Muscle of leg (tissue), 16 donors: ENCODE data around the gene SOCS3. TPM values are rescaled to one million over a fixed set of nuclear protein-coding genes. Genes with fewer than 3 reads are reported as not detected.
A peak's percentile ranks its signal among the peaks of the same experiment; 100 is the strongest.

Source experiments
- DNase-seq: peaks from one replicate; pipeline ENCODE4 v3.0.0; 2013
- H3K27ac ChIP-seq: one replicate; pipeline ENCODE4 v1.5.1; 2013; ENCODE audit warnings: mild to moderate bottlenecking, low read length, control low read depth
- H3K27me3 ChIP-seq: one replicate; pipeline ENCODE4 v1.6.1; 2013; ENCODE audit warnings: low read length; ENCODE audit not compliant: control insufficient read depth, insufficient read depth
- H3K36me3 ChIP-seq: one replicate; pipeline ENCODE4 v1.6.1; 2013; ENCODE audit warnings: low read length; ENCODE audit not compliant: control insufficient read depth, insufficient read depth
- H3K4me1 ChIP-seq: one replicate; pipeline ENCODE4 v1.6.1; 2013; ENCODE audit warnings: low read length; ENCODE audit not compliant: control insufficient read depth, insufficient read depth
- H3K4me3 ChIP-seq: one replicate; pipeline ENCODE4 v1.5.1; 2013; ENCODE audit warnings: low read length, control low read depth
- H3K9me3 ChIP-seq: replicated peaks from 2 replicates; pipeline ENCODE4 v1.6.1; 2013; ENCODE audit warnings: low read depth, low read length; ENCODE audit not compliant: control insufficient read depth
- WGBS: methylation state at CpG from one replicate; pipeline ENCODE4 v1.1.5; 2013; ENCODE audit warnings: missing lambda C conversion rate; ENCODE audit not compliant: insufficient coverage; 5-methylcytosine and 5-hydroxymethylcytosine counted together
- long read RNA-seq, 11 donors: transcript quantifications; one replicate each; lab custom pipeline, GENCODE V29; 2026
- polyA plus RNA-seq, 8 donors: library from polyadenylated mRNA; unstranded; fragments of 120-200 nt; gene quantifications; one replicate each; pipeline versions ENCODE4 v1.2.1 to v1.2.3, GENCODE V29; 2013; ENCODE audit warnings: inconsistent platforms in 1 of 8, low replicate concordance in 1 of 8; ENCODE audit not compliant: insufficient read length in 8 of 8, insufficient read depth in 1 of 8
- total RNA-seq: library from RNA; stranded (reverse); fragments of 120-200 nt; gene quantifications from one replicate; pipeline ENCODE4 v1.2.4, GENCODE V29; 2013

SOCS3 gene, protein sequence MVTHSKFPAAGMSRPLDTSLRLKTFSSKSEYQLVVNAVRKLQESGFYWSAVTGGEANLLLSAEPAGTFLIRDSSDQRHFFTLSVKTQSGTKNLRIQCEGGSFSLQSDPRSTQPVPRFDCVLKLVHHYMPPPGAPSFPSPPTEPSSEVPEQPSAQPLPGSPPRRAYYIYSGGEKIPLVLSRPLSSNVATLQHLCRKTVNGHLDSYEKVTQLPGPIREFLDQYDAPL
- total RNA-seq (30.6 TPM), polyA plus RNA-seq (10 to 100 TPM in 6 of 8 donors, 1 to 10 TPM in 2; 8.4 to 59.8 (median 23.7) TPM)
- long read RNA-seq, donor 1, transcript SOCS3-201 (2 exons, 2,734 nt), result major isoform, 6 of 6 reads
- long read RNA-seq, donor 1, partial matches to known transcripts, result 0 of 6 reads
- long read RNA-seq, donor 1, other reads (novel, unspliced or antisense), result 0 of 6 reads
- long read RNA-seq, donor 2, partial matches to known transcripts, result 0 of 1 reads
- long read RNA-seq, donor 2, other reads (novel, unspliced or antisense), result 0 of 1 reads
- long read RNA-seq, donor 3, transcript SOCS3-201 (2 exons, 2,734 nt), result major isoform, 7 of 7 reads
- long read RNA-seq, donor 3, partial matches to known transcripts, result 0 of 7 reads
- long read RNA-seq, donor 3, other reads (novel, unspliced or antisense), result 0 of 7 reads
- long read RNA-seq, donor 4, transcript SOCS3-201 (2 exons, 2,734 nt), result major isoform, 171 of 171 reads
- long read RNA-seq, donor 4, partial matches to known transcripts, result 0 of 171 reads
- long read RNA-seq, donor 4, other reads (novel, unspliced or antisense), result 0 of 171 reads
- long read RNA-seq, donor 5, partial matches to known transcripts, result 0 of 4 reads
- long read RNA-seq, donor 5, other reads (novel, unspliced or antisense), result 0 of 4 reads
- long read RNA-seq, donor 6, transcript SOCS3-201 (2 exons, 2,734 nt), result major isoform, 11 of 11 reads
- long read RNA-seq, donor 6, partial matches to known transcripts, result 0 of 11 reads
- long read RNA-seq, donor 6, other reads (novel, unspliced or antisense), result 0 of 11 reads
- long read RNA-seq, donor 7, transcript SOCS3-201 (2 exons, 2,734 nt), result major isoform, 12 of 12 reads
- long read RNA-seq, donor 7, partial matches to known transcripts, result 0 of 12 reads
- long read RNA-seq, donor 7, other reads (novel, unspliced or antisense), result 0 of 12 reads
- long read RNA-seq, donor 8, transcript SOCS3-201 (2 exons, 2,734 nt), result major isoform, 9 of 9 reads
- long read RNA-seq, donor 8, partial matches to known transcripts, result 0 of 9 reads
- long read RNA-seq, donor 8, other reads (novel, unspliced or antisense), result 0 of 9 reads
- long read RNA-seq, donor 9, transcript SOCS3-201 (2 exons, 2,734 nt), result major isoform, 7 of 7 reads
- long read RNA-seq, donor 9, partial matches to known transcripts, result 0 of 7 reads
- long read RNA-seq, donor 9, other reads (novel, unspliced or antisense), result 0 of 7 reads
- long read RNA-seq, donor 10, transcript SOCS3-201 (2 exons, 2,734 nt), result major isoform, 30 of 30 reads
- long read RNA-seq, donor 10, partial matches to known transcripts, result 0 of 30 reads
- long read RNA-seq, donor 10, other reads (novel, unspliced or antisense), result 0 of 30 reads
- long read RNA-seq, donor 11, transcript SOCS3-201 (2 exons, 2,734 nt), result major isoform, 10 of 10 reads
- long read RNA-seq, donor 11, partial matches to known transcripts, result 0 of 10 reads
- long read RNA-seq, donor 11, other reads (novel, unspliced or antisense), result 0 of 10 reads

DNA sequence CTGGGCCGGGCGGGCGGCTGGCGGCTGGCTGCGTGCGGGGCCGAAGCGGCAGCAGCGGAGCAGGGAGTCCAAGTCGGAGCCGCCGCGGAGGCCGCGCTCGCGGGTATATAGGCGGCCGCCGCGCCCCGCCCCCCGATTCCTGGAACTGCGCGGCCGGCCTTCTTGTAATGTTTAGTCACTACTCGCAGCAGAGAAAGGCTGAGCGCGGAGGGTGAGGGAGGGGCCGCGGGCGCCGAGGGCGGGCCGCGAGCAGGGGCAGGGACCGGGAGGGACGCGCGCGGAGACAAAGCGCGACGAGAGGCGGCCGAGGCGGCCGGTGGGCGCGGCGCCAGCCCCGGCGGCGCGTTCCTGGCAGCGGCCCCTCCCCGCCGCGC lies at the start of gene SOCS3:
Gene SOCS3, minus strand, starts transcription at position 81 of the 374 bp plus-strand sequence. CDS start 982 bp downstream, outside the sequence.
- Histone ChIP-seq H3K9me3 (no peaks in the 10 kb centered on the region), H3K4me1 (peaks cover 44% of the 10 kb centered on the region), H3K27ac (peak within 1 kb of the TSS; percentile 91), H3K36me3 (peaks cover 31% of the 10 kb centered on the region), H3K27me3 (peaks cover 16% of the 10 kb centered on the region), H3K4me3 (peak within 1 kb of the TSS; percentile 94)
- under 1% methylated on average over 54 of the region's 59 CpGs for WGBS
- peak; percentile 98 for DNase-seq

DNA sequence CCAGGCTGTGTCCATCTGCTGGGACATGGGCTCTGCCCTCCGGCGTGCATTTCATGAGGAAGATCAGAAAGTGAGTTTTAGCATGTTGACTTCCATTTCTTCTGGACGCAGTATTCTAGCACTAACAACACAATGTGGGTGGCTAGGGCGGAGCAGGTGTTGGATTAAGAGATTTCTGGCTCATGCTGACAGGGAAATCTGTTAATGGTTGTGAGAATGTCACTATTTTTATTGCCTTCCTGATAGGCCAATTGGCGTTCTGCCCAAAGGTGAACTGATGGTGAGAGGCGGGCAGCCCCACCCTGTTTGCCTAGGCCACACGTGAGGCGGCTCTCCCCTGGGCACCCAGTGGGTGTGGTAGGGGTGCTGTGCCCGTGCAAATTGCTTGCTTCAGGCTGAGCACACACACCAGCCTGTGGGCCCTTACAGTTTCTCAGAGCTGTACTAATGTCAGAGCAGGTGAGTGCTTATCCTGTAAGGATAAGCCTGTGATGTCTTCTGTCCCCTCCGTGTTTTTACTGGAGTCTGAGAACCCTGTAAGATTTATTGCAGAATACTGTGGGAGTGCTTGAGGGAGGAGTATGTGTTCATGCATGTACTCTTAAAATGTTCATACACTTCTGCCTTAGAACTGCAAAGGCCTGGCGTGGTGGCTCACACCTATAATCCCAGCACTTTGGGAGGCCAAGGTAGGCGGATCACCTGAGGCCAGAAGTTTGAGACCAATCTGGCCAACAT lies 49.5 kb upstream of the SOCS3 start:
- Histone ChIP-seq H3K36me3 (peaks cover 34% of the 10 kb centered on the region), H3K4me1 (peaks cover 68% of the 10 kb centered on the region), H3K27ac (no peak overlapping the region), H3K4me3 (no peak overlapping the region), H3K9me3 (no peaks in the 10 kb centered on the region), H3K27me3 (no peaks in the 10 kb centered on the region)
- no peak for DNase-seq
- WGBS, result 78% methylated on average over 4 of the region's 12 CpGs

DNA sequence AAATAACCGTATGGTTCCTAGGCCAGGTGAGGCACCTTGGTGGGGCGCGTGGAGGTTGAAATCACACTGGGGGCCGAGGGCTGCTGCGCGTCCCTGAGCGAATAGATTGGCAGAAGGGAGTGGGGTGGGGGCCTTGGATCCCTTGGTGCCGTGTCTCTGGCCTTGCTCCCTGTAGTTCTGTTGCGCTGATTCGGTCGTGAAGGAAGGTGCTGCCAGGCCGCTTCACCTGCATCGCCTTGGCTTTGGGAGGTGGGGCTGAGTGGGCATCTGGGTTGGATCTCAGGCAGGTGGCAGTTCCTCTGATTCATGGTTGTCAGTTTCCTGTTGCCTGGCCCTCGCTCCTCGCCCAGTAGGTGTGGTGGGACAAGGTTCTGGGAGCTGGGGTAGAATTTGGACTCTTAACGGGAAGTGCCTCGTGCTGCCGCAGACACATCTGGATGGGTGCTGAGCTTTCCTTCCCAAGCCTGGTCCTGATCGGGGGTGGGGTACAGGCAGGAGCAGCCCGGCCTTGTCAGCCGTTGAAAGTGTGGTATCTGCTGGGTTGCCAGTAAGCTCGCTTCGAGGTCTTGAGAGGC lies 48.7 kb upstream of the SOCS3 start:
- no peaks in the 10 kb centered on the region for H3K9me3 ChIP-seq
- H3K4me1 ChIP-seq, result peaks cover 60% of the 10 kb centered on the region
- H3K4me3 ChIP-seq, result no peak overlapping the region
- H3K36me3 ChIP-seq, result peaks cover 42% of the 10 kb centered on the region
- WGBS, result 90% methylated on average over 16 of the region's 23 CpGs
- H3K27ac ChIP-seq, result no peak overlapping the region
- no peak for DNase-seq
- no peaks in the 10 kb centered on the region for H3K27me3 ChIP-seq

DNA sequence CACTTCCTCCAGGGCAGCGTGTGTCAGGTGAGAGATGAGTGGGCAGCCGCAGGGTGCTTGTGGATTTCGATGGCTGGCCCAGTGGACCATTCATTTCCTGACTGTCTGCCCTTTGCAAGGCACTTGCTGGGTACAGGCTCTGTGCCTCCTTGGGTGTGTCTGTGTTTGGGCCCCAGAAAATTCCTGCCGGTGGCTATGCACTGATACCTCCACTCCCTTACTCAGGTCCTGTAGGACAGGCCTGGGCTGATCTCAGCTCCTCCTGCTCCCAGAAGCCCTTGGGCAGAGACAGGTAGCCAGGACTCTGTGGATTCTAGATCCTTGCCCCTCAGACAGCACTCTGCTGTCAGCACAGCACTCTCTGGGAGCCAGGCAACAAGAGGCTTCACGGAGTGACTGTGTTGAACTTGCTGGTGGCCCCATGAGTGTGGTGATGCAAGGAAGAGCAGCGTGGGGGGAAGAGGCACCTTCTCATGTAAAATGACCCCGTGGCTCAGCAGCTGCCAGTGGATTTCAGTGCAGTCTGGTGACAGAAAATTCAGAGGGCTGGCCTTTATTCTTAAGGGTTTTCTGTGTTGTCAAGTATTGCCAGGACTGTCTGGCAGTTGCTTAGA lies 47.6 kb upstream of the SOCS3 start:
- H3K4me3 ChIP-seq, result no peak overlapping the region
- H3K9me3 ChIP-seq, result no peaks in the 10 kb centered on the region
- WGBS, result 71% methylated on average over 6 of the region's 7 CpGs
- H3K4me1 ChIP-seq, result peaks cover 49% of the 10 kb centered on the region
- H3K36me3 ChIP-seq, result peaks cover 49% of the 10 kb centered on the region
- H3K27me3 ChIP-seq, result no peaks in the 10 kb centered on the region
- peak overlapping the region; percentile 13 for H3K27ac ChIP-seq
- no peak for DNase-seq

DNA sequence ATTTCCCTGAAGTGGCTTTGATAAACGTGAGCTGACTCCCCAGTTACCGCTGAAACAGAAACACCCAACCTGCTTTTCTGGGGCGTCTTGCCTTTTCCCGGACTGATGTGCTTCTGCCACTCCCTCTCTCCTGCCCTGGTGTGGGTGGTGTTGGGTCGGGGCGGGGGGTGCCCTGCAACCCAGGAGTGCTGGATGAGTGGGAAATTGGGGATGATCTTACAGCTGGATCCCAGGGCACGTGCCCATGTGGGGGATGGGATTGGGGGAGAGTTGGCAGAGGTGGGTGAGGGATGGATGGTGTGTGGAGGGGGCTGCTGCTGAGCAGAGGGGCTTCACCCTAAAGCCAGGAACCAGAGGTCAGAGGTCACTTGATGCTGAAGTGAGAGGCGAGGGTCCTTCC lies 47.0 kb upstream of the SOCS3 start:
- Histone ChIP-seq H3K4me1 (peaks cover 45% of the 10 kb centered on the region), H3K27me3 (no peaks in the 10 kb centered on the region), H3K4me3 (no peak overlapping the region), H3K27ac (no peak overlapping the region), H3K36me3 (peaks cover 52% of the 10 kb centered on the region), H3K9me3 (no peaks in the 10 kb centered on the region)
- DNase-seq, result no peak
- 87% methylated on average over 3 of the region's 8 CpGs for WGBS

DNA sequence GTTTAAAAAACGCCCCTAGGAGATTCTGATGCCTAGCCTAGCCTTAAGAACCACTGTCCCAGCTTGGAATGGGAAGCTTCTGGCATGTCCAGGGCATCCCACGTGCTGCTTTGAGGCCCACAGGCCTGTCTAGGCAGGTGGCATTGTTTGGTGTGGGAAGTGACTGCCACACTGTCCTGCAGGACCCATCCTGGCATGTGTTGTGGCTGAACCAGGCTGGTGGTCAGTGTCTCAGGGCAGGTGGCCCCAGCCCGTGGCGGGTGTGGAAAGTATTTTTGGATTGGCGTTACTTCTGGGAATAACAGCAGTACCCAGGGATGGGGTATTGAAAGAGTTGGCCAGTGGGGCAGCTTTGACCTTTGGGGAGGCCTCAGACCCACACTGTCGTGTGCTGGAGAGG lies 46.5 kb upstream of the SOCS3 start:
- Histone ChIP-seq H3K36me3 (peaks cover 56% of the 10 kb centered on the region), H3K27ac (no peak overlapping the region), H3K27me3 (no peaks in the 10 kb centered on the region), H3K4me3 (no peak overlapping the region), H3K4me1 (peaks cover 43% of the 10 kb centered on the region), H3K9me3 (no peaks in the 10 kb centered on the region)
- no peak for DNase-seq
- 86% methylated on average over 4 of the region's 6 CpGs for WGBS

DNA sequence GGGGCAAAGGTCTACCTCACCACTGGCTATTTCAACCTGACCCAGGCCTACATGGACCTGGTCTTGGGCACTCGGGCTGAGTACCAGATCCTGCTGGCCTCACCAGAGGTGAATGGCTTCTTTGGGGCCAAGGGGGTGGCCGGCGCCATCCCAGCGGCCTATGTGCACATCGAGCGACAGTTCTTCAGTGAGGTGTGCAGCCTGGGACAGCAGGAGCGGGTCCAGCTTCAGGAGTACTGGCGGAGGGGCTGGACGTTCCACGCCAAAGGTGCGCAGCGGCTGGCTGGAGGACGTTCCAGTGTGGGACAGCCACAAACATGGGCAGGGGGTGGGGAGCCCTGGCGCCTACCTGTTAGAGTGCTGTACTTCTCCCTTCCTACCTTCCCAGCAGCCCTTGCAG lies 43.9 kb upstream of the SOCS3 start:
- 89% methylated on average over 8 of the region's 14 CpGs for WGBS
- Histone ChIP-seq H3K4me3 (no peak overlapping the region), H3K27me3 (no peaks in the 10 kb centered on the region), H3K36me3 (peaks cover 80% of the 10 kb centered on the region), H3K27ac (no peak overlapping the region), H3K9me3 (no peaks in the 10 kb centered on the region), H3K4me1 (peaks cover 29% of the 10 kb centered on the region)
- no peak for DNase-seq

DNA sequence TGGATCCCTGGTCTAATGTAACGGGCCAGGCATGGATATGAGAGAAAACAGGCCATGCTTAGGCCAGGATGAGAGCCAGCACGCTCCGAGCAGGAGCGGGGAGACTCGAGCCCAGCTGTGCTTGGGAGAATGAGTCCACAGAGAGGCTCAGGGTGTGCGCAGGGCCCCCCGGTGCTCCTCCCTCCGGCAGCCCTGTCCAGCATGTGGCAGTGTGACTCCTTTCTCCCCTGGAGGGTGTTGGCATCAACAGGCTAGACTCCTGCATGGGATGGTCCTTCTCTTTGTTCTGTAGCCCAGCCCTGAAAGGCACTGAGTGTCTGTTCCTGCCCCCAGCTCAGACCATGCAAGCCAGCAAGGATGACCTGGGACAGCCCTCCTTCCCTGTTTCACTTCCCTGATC lies 42.0 kb upstream of the SOCS3 start:
- DNase-seq, result no peak
- H3K9me3 ChIP-seq, result no peaks in the 10 kb centered on the region
- H3K27me3 ChIP-seq, result no peaks in the 10 kb centered on the region
- H3K27ac ChIP-seq, result no peak overlapping the region
- peaks cover 32% of the 10 kb centered on the region for H3K4me1 ChIP-seq
- 45% methylated on average over 6 of the region's 8 CpGs for WGBS
- H3K36me3 ChIP-seq, result peaks cover 82% of the 10 kb centered on the region
- H3K4me3 ChIP-seq, result no peak overlapping the region
